Lung (tissue), 12 donors: ENCODE results near the gene DYSF. TPM values are rescaled to one million over a fixed set of nuclear protein-coding genes. Genes with fewer than 3 reads are reported as not detected.

Source experiments
- ATAC-seq: fragments of 200-7000 bp; cut with Tn5 transposase; one replicate; pipeline ENCODE4 v1.9.1; 2020; ENCODE audit warnings: moderate number of reproducible peaks; ENCODE audit not compliant: insufficient read depth, low FRiP score
- DNase-seq, 3 donors: peaks; one replicate each; pipeline ENCODE4 v3.0.0-alpha.2; 2013 to 2017
- H3K27ac ChIP-seq, 2 donors: one replicate each; pipeline ENCODE4 v1.5.1; 2013; ENCODE audit warnings: mild to moderate bottlenecking in 2 of 2, moderate library complexity in 2 of 2, control low read depth in 1 of 2, inconsistent platforms in 1 of 2, low read depth in 1 of 2, low read length in 1 of 2
- H3K27me3 ChIP-seq, 3 donors: one replicate each; pipeline ENCODE4 v1.5.1; 2013; ENCODE audit warnings: low read length in 2 of 3; ENCODE audit not compliant: control insufficient read depth in 3 of 3, insufficient read depth in 3 of 3
- H3K36me3 ChIP-seq, 4 donors: one replicate each; pipeline ENCODE4 v1.5.1; 2013; ENCODE audit warnings: low read length in 4 of 4, mild to moderate bottlenecking in 1 of 4, moderate library complexity in 1 of 4; ENCODE audit not compliant: control insufficient read depth in 4 of 4, insufficient read depth in 4 of 4
- H3K4me1 ChIP-seq, 5 donors: one replicate each; pipeline ENCODE4 v1.5.1; 2013; ENCODE audit warnings: low read length in 5 of 5, mild to moderate bottlenecking in 2 of 5, moderate library complexity in 1 of 5; ENCODE audit not compliant: control insufficient read depth in 5 of 5, insufficient read depth in 5 of 5
- H3K4me3 ChIP-seq: one replicate; pipeline ENCODE4 v1.5.1; 2013; ENCODE audit warnings: mild to moderate bottlenecking, control low read depth, moderate library complexity
- H3K9ac ChIP-seq, 2 donors: one replicate each; pipeline ENCODE4 v1.5.1; 2013; ENCODE audit warnings: low read length in 2 of 2, control low read depth in 1 of 2; ENCODE audit not compliant: insufficient read depth in 1 of 2
- H3K9me3 ChIP-seq, 4 donors: one replicate each; pipeline ENCODE4 v1.5.1; 2013; ENCODE audit warnings: low read length in 3 of 4, mild to moderate bottlenecking in 1 of 4, moderate library complexity in 1 of 4; ENCODE audit not compliant: control insufficient read depth in 4 of 4, insufficient read depth in 3 of 4
- CTCF ChIP-seq: IDR thresholded peaks from 2 replicates; pipeline ENCODE4 v1.5.1; 2012; ENCODE audit warnings: mild to moderate bottlenecking; ENCODE audit errors: control extremely low read depth, extremely low read depth
- WGBS, 2 donors: extraction: QIAGEN DNeasy Blood & Tissue Kit; methylation state at CpG; one replicate each; pipeline ENCODE4 v1.1.7; 2013; 5-methylcytosine and 5-hydroxymethylcytosine counted together
- polyA plus RNA-seq, 2 donors: library from polyadenylated mRNA; stranded (reverse); fragments of 200-250 nt; gene quantifications; one replicate each; pipeline ENCODE4 v1.2.1, GENCODE V29; 2013
- total RNA-seq, 2 donors: library from RNA; depleted of rRNA in 1 of 2; stranded (reverse); fragments of >200 nt in 1 of 2; gene quantifications; one replicate each; pipeline ENCODE4 v1.2.1, GENCODE V29; 2014 to 2021
- donor health status: control.
- donor health status: control.
- donor health status: Bipolar disorder and iron deficiency.
- donor health status: healthy.
- donor health status: DM: yes; HTN: yes; CAD: no.

DYSF gene
- total and polyA plus RNA-seq, 4 donors: 12.9 to 56.2 (median 40.0) TPM

GRCh38 chr2:71550801-71551630 lies 97.7 kb downstream of the DYSF start:
- peaks cover 0 to 16% (median 0%) of the 10 kb centered on the region in 4 donors for H3K36me3 ChIP-seq

GRCh38 chr2:71551631-71551915 lies 98.2 kb downstream of the DYSF start:
- H3K9me3 ChIP-seq: no peaks in the 10 kb centered on the region
- no peak overlapping the region for H3K9ac ChIP-seq
- peaks cover 0 to 16% (median 0%) of the 10 kb centered on the region in 4 donors for H3K36me3 ChIP-seq
- DNase-seq (no peak), ATAC-seq (no peak)
- WGBS, 2 donors: 91 to 92% methylated on average over 9 of the region's 9 CpGs
- H3K27ac ChIP-seq: no peak overlapping the region
- no peak overlapping the region for H3K4me3 ChIP-seq
- no peak for TF ChIP-seq CTCF
- H3K27me3 ChIP-seq: no peaks in the 10 kb centered on the region
- no peaks in the 10 kb centered on the region for H3K4me1 ChIP-seq

More at GRCh38 chr2:71550801-71551630, 97.7 kb downstream of the DYSF start:
- H3K4me1 ChIP-seq: no peaks in the 10 kb centered on the region
- TF ChIP-seq CTCF: no peak
- H3K27ac ChIP-seq: no peak overlapping the region
- H3K4me3 ChIP-seq: no peak overlapping the region
- WGBS, 2 donors: 88 to 94% methylated on average over 11 of the region's 11 CpGs
- DNase-seq (no peak), ATAC-seq (no peak)
- H3K9me3 ChIP-seq: no peaks in the 10 kb centered on the region
- H3K27me3 ChIP-seq: no peaks in the 10 kb centered on the region
- no peak overlapping the region for H3K9ac ChIP-seq

GRCh38 chr2:71552356-71552755 lies 99.0 kb downstream of the DYSF start:
- H3K27ac ChIP-seq: no peak overlapping the region
- H3K9me3 ChIP-seq: no peaks in the 10 kb centered on the region
- ATAC-seq (no peak), DNase-seq (no peak)
- TF ChIP-seq CTCF: no peak
- no peak overlapping the region for H3K4me3 ChIP-seq
- H3K4me1 ChIP-seq: no peaks in the 10 kb centered on the region
- no peaks in the 10 kb centered on the region for H3K27me3 ChIP-seq
- WGBS, 2 donors: 85 to 90% methylated on average over 6 of the region's 6 CpGs
- H3K36me3 ChIP-seq: peaks cover 0 to 16% (median 0%) of the 10 kb centered on the region in 4 donors
- H3K9ac ChIP-seq: no peak overlapping the region
